HG03139 (cell line): ENCODE results near the gene GPN2.
A peak's percentile ranks its signal among the peaks of the same experiment; 100 is the strongest.
"Not testable (repeated sequence)": the region's sequence is repeated elsewhere in the genome, so short reads cannot be mapped to it uniquely, and the experiment has no call there.

Experiments
- ATAC-seq: cut with Tn5 transposase; IDR thresholded peaks from one replicate; pipeline ENCODE4 v1.9.1; 2021; ENCODE audit not compliant: unreplicated experiment

Gene GPN2

DNA sequence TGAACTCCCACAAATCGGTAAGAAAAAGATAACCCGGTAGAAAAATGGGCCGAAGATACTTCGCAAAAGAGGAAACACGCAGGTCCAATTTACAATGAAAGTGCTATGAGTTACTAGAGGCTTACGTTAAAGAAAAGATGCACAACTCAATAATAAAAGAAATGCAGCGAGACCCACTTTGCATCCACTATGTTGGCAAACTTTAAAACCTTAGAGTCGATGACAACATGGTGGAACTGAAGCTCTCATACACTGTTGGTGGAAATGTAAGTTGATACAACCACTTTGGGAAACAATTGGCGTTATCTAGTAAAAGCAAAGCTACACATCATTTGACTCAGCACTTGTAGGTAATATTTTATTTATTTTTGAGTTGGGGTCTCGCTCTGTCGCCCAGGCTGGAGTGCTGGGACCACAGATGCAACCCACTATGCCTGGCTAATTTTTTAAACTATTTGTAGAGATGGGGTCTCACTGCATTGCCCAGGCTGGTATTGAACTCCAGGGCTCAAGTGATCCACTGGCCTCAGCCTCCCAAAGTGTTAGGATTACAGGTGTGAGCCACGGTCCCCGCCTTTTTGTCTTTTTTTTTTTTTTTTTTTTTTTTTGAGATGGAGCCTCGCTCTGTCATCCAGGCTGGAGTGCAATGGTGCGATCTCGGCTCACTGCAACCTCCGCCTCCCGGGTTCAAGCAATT, 10.9 kb upstream of the GPN2 start:
- ATAC-seq: no peak

DNA sequence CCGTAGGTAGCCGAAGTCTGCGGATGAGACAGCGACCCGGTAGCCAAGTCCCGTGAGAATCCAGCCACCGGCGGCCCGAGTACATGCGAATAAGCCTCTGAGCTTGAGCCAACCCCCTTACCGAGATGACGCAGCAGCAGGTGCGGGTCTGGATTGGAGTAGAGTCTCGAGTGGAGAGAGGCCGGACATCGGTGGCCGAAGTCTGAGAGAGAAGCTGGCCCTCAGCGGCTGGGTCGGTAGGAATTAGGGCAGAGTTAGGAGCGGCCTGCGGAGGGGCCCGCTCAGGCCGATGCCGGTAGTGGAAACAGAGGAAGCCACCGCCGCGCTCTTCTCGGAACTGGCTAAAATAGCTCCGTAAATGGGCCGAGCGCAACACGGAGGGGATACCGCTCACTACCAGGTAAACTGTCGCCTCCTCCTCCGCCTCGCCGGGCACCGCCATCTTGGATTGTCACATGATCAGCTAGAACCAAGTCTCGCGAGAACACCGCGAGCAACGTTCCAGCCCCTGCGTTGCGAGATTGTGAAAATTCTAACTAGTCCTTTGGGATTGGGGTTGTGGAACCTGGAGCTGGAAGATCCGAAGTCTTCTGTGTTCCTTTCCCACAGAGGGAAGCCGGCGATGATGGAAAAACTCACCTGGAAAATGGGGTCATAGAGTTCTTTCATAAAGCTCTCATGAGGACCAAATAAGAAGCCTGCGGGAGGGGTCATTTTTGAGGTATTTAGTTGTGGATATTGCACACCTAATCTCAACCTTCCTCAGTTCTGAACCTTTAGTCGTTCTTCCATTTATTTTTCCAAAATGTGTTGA, 10.1 kb upstream of the GPN2 start, which contains the start of gene GPATCH3:
Gene GPATCH3 (minus strand): TSS at position 467 of the 814 bp plus-strand sequence. CDS start 25 bp downstream, at position 442.
- ATAC-seq: peak; percentile 75

DNA sequence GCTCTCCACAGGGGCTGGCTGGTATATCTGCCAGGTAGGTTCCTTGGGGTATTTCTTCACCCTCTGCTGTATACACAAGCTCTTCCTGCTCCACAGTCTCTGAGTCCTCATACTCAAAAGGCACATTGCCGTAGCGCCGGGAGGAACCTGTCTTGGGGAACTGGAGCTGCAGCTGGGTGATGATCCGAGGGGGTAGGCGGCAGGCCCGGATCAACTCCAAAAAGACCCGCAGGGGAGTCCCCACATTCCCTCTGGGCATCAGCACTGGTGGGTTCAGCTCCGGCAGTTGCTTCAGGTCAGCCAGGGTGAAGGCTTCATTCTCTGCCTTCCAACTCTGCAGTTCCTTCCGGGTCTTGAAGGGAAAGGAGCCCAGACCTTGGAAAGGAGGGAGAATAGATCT, 7.3 kb upstream of the GPN2 start:
- ATAC-seq: no peak

DNA sequence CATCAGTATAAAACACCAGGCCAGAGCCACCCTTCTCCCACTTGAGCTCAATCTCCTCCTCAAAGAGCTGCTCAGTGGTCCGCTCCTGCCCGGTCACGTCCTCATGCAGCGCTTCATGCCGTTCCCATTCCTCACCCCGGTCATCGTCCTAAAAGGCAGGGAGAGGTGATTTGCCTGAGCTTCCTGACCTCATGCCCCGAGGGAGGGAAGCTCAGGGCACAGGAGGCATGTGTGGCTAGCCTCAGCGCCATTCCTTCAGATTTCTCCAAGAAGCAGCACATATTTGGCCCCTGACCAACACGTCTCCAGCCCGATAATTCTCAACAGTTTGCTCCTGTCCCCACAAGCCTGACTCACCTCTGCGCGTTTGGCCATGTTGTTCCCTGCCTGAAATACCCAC, 4.2 kb upstream of the GPN2 start:
- no peak for ATAC-seq

DNA sequence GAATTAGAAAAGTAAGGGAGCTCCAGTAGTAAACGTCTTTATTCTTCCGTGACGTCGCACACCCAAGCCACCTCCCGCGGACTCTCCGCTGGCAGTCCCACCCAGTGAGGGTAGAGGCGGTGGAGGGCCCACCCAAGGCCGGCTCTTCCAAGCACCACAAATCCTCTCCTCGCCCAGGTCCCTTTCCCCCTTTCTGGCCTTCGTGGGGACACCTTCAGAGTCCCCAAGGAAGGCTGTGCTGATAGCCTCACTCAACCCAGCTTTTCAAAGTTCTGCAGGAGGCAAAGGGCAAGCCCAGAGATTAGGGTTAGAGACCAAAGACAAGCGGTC, 349 bp upstream of the GPN2 start:
- peak; percentile 17 for ATAC-seq

DNA sequence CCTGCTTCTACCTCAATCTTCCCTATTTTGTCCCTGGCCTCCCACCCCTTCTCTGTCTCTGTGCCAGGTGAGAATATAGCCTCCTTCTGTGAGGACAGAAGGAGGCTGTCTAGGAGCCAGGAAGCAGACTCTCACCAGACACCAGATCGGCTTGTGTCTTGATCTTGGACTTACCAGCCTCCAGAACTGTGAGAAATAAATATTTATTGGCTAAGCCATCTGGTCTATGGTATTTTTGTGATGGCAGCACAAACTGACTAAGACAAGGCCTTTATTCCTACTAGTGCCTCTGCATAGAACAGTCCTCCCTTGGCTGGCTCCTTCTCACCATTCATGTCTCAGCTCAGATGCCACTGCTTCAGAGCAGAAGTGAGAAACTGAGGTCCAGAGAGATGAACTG, 1.9 kb downstream of the GPN2 start:
- ATAC-seq: no peak

DNA sequence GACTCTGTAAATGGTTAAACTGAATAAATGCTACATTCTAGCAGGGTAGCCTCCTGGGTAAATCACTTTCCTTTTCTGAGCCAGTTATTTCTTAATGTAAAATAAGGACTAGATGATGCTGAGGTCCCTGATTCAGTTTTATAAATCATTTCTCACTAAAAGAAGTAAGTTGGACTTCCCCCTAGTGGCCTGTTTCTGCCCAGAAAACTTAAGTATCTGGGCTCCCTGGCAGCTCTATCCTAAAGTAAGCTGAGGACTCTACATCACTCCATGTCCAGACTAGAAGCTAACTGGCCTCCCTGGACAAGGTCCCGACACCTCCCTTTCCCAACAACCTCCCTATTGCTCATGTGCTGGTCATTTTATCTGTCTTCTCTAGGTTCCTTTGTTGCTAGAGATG, 3.0 kb downstream of the GPN2 start:
- no peak for ATAC-seq

DNA sequence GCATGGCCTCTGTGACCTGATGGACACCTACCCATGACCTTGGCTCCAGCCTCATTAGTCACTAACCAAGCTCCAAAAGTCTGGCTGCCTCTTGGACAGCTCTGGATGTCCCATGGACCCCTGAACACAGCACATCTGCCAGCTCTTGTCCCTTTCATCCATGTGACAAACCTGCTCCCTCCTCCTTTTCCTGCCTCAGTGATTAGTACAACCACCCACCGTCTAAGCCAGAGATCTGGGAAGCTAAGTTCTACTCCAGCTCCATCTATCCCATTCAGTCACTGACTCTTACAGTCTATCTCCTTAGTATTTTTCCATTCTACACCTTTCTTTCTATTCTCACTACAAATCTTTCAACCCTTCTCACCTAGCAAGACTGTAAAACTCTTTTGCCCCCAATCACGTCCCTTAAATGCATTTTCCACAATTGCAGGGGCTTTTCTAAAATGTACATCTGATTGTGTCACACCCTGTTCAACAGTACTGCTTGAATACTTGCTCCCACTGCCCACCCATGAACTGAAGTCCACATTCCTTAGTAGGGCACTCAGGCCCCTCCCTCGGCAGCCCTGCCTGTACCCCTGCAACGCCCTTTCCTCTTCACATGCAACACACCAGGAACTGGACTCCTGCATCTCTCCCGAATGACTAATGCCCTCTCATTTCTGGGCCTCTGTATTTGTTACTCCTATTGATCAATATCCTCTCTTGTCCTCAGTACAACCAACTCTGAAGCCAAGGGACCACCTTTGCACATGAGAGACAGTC, 7.2 kb downstream of the GPN2 start:
- no peak for ATAC-seq

DNA sequence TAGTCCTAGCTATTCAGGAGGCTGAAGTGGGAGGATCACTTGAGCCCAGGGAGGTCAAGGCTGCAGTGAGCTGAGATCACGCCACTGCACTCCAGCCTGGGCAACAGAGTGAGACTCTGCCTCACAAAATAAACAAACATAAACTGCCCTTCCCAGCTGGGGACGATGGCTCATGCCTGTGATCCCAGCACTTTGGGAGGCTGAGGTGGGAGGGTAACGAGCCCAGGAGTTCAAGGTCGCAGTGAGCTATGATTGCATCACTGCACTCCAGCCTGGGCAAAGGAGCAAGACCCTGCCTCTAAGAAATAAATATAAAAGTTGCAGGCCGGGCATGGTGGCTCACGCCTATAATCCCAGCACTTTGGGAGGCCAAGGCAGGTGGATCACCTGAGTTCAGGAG, 8.5 kb downstream of the GPN2 start:
- not testable (repeated sequence) for ATAC-seq

DNA sequence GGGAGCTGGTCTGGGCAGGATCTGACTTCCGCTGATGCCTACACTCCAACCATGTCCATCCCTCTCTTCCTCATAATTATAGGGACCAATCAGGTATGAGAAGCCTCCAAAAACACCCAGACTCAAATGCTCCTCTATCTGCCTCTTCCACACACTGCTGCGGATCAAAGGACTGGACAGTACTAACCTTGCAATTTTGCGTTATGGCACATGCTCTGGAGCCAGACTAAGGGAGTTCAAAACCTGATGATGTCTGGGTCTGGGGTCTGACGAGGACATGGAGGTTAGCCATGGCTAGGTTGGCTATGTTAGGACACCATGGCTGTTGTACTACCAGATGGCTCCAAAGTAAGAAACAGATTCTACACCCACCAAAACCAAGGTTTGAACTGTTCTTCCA, 10.3 kb downstream of the GPN2 start:
- no peak for ATAC-seq

DNA sequence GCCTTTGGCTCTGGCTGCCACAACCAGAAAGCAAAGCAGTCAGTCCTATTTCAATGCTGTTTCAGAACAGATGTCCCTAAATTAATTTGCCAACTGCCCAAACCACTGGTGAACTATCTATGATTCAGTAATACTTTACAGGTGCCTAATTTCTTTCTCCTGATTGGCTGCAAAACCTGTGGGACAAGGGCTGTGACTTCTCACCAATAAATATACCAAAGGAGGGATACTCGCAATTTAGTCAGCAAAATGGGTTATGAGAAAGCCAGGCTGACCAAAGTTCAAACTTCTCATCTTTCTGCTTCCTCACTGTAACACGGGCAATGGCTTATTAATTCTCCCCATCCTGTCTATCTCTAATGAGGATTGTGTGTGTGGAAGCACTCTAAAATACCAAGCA, 12.8 kb downstream of the GPN2 start:
- no peak for ATAC-seq

DNA sequence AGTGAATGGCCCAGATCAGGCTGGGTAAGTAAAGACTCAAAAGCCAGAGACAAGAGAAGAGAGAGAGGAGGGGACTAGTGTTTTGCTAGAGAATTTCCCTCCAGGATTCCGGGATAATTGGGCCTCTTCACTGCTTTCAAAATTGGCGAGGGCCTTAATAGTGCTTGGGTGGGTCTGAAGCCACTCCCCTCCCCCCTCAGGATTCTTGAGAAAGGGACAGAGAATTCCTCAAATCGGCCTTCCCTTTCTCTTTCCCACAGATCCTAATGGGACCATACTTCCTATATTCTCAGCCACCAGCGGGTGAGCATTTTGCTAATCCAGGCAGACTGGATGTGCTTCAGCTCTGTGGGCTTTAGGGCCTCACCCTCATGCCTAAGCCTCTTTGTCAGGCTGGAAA, 15.2 kb downstream of the GPN2 start:
- no peak for ATAC-seq

DNA sequence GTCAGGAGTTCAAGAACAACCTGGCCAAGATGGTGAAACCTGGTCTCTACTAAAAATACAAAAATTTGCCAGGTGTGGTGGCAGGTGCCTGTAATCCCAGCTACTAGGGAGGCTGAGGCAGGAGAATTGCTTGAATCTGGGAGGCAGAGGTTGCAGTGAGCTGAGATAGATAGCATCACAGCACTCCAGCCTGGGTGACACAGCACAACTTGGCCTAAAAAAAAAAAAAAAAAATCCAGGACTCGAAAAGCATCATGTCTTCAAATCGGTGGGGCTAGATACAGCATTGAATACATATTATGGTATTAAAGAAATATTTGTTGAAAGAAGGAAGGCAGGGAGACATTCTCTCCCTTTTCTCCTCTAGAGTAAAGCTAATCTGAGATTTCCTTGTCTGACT, 17.0 kb downstream of the GPN2 start:
- not testable (repeated sequence) for ATAC-seq

DNA sequence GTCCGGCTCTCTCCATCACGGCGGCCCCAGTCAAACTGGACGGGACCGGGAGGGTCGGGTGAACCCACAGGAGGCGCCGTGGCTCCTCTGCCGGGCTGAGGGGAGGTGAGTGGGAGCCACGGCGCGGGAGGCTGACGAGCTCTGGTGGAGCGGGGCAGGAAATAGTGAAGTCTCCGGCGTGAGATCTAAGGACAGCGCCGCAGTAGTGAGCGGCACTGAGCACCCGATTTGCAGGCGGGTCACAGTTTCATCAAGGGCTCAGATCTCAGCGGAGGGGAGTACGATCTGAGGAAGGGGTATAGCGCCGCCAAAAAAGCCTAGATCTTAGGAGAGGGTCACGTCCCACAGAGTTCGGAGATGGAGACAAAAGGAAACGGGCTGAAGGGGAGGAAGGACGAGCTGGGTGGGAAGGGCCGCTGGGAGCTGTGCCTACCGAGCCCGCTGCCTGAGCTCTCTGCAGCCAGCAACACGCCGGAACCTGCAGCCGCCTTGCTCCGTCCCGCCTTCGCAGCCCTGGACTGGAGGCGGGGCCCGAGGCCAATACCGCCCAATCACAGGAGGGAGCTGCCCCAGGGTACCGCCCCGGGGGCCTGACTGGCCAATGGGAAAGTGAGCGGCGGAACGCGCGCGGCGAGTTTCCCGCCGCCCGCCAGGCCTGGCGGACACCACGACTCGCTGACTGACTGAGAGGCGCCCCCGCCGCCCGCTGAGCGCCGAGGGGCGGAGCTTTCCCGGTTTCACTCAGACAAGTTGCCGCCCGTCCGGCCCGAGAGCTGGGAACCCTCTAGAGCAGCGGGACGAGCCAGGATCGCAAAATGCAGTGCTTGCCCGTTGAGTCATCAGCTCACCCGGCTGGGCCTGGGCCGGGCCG, 25.2 kb downstream of the GPN2 start:
- peak; percentile 89 for ATAC-seq

DNA sequence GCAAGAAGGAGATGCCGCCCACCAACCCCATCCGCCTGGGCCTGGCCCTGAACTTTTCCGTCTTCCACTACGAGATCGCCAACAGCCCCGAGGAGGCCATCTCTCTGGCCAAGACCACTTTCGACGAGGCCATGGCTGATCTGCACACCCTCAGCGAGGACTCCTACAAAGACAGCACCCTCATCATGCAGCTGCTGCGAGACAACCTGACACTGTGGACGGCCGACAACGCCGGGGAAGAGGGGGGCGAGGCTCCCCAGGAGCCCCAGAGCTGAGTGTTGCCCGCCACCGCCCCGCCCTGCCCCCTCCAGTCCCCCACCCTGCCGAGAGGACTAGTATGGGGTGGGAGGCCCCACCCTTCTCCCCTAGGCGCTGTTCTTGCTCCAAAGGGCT, 26.4 kb downstream of the GPN2 start:
- ATAC-seq: no peak

DNA sequence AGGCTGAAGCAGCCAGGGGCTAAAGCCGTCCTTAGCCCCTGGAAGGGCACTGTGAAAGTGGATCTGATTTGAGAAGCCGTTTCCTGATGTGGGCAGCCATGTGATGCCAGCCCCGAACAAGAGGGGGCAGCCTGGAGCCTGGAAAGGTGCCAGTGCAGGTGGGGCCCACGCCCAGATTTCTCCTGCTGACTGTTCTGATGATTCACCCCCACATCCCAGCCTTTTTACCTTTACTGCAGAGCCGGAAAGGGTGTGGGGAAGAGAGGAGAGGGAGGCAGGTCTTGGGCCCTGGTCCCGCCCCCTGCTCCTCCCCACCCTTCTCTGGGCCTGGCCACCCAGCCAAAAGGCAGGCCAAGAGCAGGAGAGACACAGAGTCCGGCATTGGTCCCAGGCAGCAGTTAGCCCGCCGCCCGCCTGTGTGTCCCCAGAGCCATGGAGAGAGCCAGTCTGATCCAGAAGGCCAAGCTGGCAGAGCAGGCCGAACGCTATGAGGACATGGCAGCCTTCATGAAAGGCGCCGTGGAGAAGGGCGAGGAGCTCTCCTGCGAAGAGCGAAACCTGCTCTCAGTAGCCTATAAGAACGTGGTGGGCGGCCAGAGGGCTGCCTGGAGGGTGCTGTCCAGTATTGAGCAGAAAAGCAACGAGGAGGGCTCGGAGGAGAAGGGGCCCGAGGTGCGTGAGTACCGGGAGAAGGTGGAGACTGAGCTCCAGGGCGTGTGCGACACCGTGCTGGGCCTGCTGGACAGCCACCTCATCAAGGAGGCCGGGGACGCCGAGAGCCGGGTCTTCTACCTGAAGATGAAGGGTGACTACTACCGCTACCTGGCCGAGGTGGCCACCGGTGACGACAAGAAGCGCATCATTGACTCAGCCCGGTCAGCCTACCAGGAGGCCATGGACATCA, 27.1 kb downstream of the GPN2 start, which contains the start of gene SFN:
Gene SFN (plus strand): TSS at position 369 of the 904 bp plus-strand sequence. CDS start 64 bp downstream, at position 433.
- ATAC-seq: no peak

DNA sequence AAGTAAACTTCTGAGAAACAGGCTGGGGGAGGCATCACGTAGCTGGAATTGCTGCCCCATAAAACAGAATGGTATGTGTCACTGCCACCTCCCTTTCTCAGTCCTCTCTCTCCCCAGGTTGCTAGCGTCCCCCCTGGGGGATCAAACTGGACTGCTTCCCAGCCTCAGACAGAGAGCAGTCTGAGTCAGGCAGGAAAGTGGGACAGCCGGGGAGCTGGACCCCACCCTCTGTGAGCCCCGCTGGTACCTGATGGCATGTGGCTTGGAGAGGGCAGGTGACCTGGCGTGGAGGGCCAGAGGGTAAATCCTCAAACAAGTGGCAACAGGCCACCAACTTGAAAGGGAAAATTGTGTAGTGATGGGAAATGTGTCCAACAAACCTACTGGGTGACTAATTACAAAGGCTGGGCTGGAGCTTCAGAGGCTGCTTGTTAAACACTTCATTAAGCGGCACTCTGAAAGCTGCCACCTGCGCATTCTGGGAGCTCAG, 28.1 kb downstream of the GPN2 start:
- no peak for ATAC-seq

DNA sequence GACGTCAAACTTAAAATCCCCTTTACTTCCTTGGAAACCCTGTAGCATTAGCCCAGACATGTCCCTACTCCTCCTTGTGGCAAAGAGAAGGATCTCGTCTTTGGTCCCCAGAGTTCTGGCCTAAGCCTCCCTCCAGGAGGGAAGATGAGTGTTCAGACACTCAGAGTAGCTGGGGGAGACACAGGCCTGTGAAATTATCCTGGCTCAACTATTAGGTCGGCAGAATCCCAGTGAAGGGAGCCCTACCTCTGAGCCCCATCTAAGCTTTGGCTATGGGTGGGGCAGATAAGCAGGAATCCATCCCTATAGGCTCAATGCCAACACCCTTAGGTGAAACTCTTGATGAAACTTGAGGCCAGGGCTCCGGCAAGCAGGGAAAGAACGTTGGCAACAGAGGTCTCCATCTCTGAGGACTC, 28.8 kb downstream of the GPN2 start:
- ATAC-seq: no peak

DNA sequence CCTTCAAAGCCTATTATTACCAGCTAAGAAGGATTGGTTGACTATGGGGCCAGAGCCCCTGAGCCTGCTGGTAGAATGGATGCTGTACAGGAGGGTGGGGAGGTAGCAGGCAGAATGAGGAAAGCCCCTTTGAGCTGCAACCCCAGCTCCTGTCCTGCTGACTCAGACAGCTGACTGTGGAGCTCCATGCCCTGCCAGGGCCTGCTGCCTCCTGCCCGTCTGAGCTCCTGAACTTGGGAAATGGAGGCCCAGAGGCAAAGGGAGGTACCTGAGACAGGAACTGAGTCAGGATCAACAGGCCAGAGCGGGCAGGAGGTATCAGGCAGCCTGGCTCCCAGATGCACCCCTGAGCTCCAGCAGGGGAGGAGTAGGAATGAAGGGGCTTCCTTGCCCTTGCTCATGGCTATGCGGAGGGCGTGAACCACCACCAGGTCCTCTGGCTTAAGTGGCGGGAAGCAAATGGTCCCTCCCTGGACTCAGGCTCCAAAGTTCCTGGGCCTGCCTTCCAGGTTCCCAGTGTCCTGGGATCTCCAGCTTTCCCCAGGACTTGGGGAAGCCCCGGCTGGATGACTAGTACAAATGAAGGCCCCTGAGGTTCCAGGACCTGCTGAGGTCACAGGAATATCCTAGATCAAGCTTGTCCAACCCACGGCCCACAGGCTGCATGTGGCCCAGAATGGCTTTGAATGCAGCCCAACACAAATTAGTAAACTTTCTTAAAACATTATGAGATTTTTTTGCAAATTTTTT, 31.0 kb downstream of the GPN2 start:
- no peak for ATAC-seq
